Left renal cortex interstitium (tissue), 4 donors: ENCODE results near the gene C11orf21. TPM values are rescaled to one million over a fixed set of nuclear protein-coding genes. Genes with fewer than 3 reads are reported as not detected.
"Not testable (repeated sequence)": the region's sequence is repeated elsewhere in the genome, so short reads cannot be mapped to it uniquely, and the experiment has no call there.

Source experiments
- DNase-seq, 4 donors: peaks; one replicate each; pipeline ENCODE4 v3.0.0-alpha.2; 2013; ENCODE audit warnings: low read depth in 4 of 4, low spot score in 2 of 4, missing footprints in 1 of 4
- polyA plus RNA-seq, 4 donors: library from polyadenylated mRNA; unstranded; fragments of 120-200 nt; gene quantifications; one replicate each; pipeline ENCODE4 v1.2.1, GENCODE V29; 2013; ENCODE audit not compliant: insufficient read length in 4 of 4

The C11orf21 gene
- under 1 TPM; 0.52 to 0.96 (median 0.70) TPM for polyA plus RNA-seq

GRCh38 chr11:2301631-2302305, at the start of gene C11orf21, which contains the start of gene TSPAN32:
C11orf21 (minus strand) TSS chr11:2301918; CDS start chr11:2301808, 110 bp downstream.
TSPAN32 (plus strand) TSS chr11:2302013; CDS start chr11:2302150, 137 bp downstream.
- DNase-seq = no peak

DNA sequence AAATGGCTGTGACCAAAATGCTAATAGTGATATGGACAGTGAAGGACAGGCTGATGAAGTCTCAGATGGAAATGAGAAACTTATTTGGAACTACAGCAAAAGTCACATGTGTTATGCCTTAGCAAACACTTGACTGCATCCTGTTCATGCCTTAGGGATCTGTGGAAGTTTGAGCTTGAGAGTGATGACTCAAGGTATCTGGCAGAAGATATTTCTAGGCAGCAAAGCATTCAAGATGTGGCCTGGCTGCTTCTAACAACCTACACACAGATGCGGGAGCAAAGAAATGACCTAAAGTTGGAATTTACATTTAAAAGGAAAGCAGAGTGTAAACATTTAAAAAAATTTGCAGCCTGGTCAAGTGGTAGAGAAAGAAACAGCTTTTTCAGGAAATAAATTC, 47.3 kb upstream of the C11orf21 start:
- DNase-seq = no peak

DNA sequence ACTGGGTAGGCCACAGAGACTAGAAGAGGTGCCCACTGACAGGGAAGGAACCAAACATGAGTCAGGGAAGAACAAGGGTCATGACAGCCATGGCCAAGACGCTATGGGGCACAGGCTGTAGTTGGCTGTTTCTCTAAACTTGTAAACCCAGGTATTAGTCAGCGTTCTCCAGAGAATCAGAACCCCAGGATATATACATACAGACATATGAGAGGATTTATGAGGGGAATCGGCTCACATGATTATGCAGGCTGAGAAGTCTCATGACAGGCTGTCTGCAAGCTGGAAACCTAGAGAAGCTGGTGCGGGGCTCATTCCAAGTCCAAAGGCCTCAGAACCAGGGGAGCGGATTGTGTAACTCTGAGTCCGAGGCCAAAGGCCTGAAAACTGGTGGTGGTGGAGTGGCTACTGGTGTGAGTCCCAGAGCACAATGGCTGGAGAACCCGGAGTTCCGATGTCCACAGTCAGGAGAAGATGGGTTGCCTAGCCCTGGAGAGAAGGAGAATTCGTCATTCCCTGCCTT, 45.7 kb upstream of the C11orf21 start:
- DNase-seq = no peak

DNA sequence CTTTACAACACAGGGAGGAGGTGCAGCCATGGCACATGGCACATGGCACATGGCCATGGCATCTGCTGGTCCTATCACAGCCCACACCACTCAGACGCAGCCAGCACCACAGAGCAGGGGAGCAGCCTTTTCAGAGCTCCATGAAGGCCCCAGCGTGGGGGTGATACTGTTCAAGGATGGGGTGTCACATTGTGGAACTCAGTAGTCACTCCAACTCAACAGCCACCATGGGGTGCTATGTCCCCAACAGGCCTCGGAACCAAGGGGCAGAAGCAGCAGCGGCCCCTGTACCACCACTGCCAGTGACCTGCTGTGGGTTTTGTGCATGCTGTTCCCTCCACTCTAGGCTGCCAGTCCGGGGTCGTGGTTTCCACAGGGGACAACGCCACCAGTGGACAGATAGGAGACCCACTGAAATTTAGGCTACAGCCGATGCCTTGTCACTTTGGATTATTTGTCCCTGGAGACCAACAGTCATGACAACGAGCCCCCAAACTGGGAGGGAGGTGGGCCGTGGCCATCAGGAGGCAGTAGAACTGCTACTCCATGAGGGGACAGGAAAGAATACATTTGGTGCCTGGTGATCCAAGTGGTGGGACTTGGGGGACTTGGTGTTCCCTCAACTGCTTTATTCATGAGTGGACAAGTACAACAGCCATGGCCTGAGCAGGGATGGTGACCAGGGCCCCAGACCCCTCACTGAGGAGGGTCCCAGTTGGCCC, 45.0 kb upstream of the C11orf21 start:
- DNase-seq = no peak

DNA sequence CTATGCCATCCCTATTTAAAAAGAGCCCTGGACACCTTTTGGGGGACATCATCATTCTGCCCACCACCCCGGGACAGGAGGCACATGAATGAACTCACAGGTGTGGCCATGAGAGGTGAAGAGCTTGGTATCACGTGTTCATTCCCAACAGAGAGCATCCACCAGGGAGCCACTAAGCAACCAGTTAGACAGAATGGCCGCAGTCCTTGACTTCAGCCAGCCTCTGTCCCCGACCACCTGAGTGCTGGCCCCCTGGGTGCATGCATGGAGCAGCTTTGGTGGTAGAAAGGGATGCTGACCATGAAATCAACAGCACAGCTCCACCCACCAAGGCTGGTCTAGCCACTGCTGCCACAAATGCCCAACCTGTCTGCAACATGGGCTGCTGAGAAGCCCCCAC, 44.3 kb upstream of the C11orf21 start:
- DNase-seq = no peak

- no peak for DNase-seq
Observed at GRCh38 chr11:2345050-2345449, 43.3 kb upstream of the C11orf21 start.

- no peak for DNase-seq
Observed at GRCh38 chr11:2343502-2343901, 41.8 kb upstream of the C11orf21 start.

GRCh38 chr11:2342981-2343380, 41.3 kb upstream of the C11orf21 start:
- no peak for DNase-seq

GRCh38 chr11:2342557-2342956, 40.8 kb upstream of the C11orf21 start:
- DNase-seq = no peak

DNA sequence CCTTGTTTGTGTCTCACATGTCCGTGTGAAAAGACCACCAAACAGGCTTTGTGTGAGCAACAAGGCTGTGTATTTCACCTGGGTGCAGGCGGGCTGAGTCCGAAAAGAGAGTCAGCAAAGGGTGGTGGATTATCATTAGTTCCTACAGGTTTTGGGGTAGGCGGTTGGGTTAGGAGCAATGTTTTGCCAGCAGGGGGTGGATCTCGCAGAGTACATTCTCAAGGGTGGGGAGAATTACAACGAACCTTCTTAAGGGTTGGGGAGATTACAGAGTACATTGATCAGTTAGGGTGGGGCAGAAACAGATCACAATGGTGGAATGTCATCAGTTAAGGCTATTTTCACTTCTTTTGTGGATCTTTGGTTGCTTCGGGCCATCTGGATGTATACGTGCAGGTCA, 37.0 kb upstream of the C11orf21 start:
- not testable (repeated sequence) for DNase-seq

GRCh38 chr11:2335286-2335685, 33.6 kb upstream of the C11orf21 start:
- not testable (repeated sequence) for DNase-seq

- DNase-seq = not testable (repeated sequence)
Observed at GRCh38 chr11:2333486-2334205, 31.9 kb upstream of the C11orf21 start.

DNA sequence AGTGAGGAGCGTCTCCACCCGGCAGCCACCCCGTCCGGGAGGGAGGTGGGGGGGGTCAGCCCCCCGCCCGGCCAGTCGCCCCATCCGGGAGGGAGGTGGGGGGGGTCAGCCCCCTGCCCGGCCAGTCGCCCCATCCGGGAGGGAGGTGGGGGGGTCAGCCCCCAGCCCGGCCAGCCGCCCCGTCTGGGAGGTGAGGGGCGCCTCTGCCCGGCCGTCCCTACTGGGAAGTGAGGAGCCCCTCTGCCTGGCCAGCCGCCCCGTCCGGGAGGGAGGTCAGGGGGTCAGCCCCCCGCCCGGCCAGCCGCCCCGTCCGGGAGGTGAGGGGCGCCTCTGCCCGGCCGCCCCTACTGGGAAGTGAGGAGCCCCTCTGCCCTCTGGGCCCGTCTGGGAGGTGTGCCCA, 30.9 kb upstream of the C11orf21 start:
- DNase-seq = not testable (repeated sequence)

GRCh38 chr11:2331404-2331803, 29.7 kb upstream of the C11orf21 start:
- DNase-seq = no peak

- no peak for DNase-seq
Observed at GRCh38 chr11:2330696-2331095, 29.0 kb upstream of the C11orf21 start.

- no peak for DNase-seq
Observed at GRCh38 chr11:2329551-2329950, 27.8 kb upstream of the C11orf21 start.

DNA sequence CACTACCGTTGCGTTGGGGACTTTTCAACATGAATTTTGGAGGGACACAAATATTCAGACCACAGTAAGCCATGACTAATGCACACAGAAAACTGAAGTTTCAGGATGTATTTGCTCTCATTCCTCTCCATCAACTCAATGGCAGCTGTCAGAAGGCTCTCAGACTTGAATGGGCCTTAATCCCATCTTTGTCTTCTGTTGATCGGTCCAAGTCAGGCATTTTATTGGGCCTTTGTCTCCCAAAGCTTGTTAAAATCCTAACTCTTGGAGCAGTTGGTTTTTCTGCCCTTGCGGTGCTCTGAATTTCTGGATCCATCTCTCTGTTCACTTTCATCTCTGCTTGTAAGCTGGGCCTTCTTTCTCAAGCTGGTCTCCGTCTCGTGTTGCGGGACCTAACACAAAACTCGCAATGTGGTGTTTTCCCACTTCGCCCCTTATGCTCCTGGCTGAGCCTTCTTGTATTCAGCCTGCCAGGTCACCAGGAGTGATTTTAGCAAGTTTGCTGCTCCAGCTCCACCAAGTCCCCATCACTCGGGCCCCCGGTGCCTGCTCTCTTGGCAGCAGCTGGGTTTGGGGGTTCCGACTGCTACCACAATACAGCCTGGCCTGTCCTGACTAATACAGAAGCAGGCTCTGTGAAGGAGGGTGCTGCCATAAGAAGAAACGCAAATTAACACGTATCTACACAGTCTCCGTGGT, 27.1 kb upstream of the C11orf21 start:
- DNase-seq = no peak

DNA sequence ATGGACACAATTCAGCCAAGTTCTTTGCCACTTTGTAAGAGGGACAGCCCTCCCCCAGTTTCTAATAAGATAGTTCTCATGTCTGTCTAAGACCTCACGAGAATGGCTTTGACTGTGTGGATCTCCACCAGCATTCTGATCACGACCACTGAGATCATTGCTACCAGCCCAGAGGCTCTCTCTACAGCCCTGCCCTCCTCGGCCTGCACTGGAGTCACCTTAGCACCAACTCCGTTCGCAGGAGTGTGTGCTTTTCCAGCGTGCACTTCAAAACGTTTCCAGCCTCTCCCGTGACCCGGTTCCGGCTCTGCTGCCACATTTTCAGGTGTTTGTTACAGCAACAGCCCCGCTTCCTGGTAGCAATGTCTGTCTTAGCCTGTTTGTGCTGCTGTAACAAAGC, 26.3 kb upstream of the C11orf21 start:
- no peak for DNase-seq

GRCh38 chr11:2327032-2327431, 25.3 kb upstream of the C11orf21 start:
- DNase-seq = no peak

GRCh38 chr11:2325719-2326118, 24.0 kb upstream of the C11orf21 start:
- no peak for DNase-seq

DNA sequence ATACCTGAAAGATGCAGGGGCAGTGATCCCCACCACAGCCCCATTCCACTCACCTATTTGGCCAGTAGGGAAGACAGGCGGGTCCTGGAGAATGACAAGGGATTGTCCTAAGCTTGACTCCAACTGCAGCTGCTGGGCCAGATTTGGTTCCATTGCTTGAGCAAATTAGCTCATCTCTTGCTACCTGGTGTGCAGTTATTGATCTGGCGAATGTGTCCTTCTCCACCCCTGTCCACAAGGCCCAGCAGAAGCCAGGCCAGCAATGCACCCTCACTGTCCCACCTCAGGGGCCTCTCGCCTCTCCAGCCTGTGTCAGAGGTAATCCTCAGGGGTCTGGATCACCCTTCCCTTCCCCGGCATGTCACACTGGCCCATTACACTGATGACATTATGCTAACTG, 23.4 kb upstream of the C11orf21 start:
- DNase-seq = no peak
